Activated B cell treated with CpG ODN at 0.5 μM for 24 hours (primary cell): ENCODE measurements around the gene RAP1GAP2. TPM values are rescaled to one million over a fixed set of nuclear protein-coding genes. Genes with fewer than 3 reads are reported as not detected.

Source experiments
- ATAC-seq: fragments of 200-7000 bp; cut with Tn5 transposase; one replicate; pipeline ENCODE4 v1.10.0; 2021; ENCODE audit warnings: low read depth, mild to moderate bottlenecking, moderate library complexity
- CTCF ChIA-PET: fragments of 350-600 bp; sonication (Branson Sonifier 250); formaldehyde crosslinking; loops from one replicate; lab custom pipeline; 2021; ENCODE audit warnings: antibody characterized with exemption; lab: Charles Lee
- POLR2A ChIA-PET: fragments of 350-600 bp; sonication (Branson Sonifier 250); formaldehyde crosslinking; loops from one replicate; lab custom pipeline; 2021; ENCODE audit warnings: antibody characterized with exemption; lab: Charles Lee
- DNase-seq: peaks from one replicate; pipeline ENCODE4 v3.0.0; 2022
- H3K27ac Mint-ChIP-seq: one replicate; pipeline ENCODE4 v1.8.0; 2020; ENCODE audit warnings: mixed read lengths
- H3K27me3 Mint-ChIP-seq: one replicate; pipeline ENCODE4 v1.8.0; 2021; ENCODE audit warnings: mixed read lengths
- H3K36me3 Mint-ChIP-seq: one replicate; pipeline ENCODE4 v1.8.0; 2021; ENCODE audit warnings: low read depth, mixed read lengths
- H3K4me1 Mint-ChIP-seq: one replicate; pipeline ENCODE4 v1.8.0; 2021; ENCODE audit warnings: mixed read lengths
- H3K4me3 Mint-ChIP-seq: one replicate; pipeline ENCODE4 v1.8.0; 2020; ENCODE audit warnings: mild to moderate bottlenecking, mixed read lengths
- H3K9me3 Mint-ChIP-seq: one replicate; pipeline ENCODE4 v1.8.0; 2020; ENCODE audit warnings: mixed read lengths
- intact Hi-C: fragments of 100-400 bp; cut with micrococcal nuclease; formaldehyde crosslinking; loops from one replicate; pipeline ENCODE4 v1.15.1; 2024
- total RNA-seq: library from RNA; stranded (reverse); gene quantifications from 2 replicates; pipeline ENCODE4 v1.2.3, GENCODE V29; 2022
- TF ChIP-seq, protein P1 (sequence below): fragments of 200-600 bp; IDR thresholded peaks from one replicate; pipeline ENCODE4 v1.8.0; 2022; ENCODE audit warnings: antibody characterized with exemption, mild to moderate bottlenecking

Gene RAP1GAP2
- total RNA-seq, 1 donor from 2014 or later = 2.6 TPM

DNA sequence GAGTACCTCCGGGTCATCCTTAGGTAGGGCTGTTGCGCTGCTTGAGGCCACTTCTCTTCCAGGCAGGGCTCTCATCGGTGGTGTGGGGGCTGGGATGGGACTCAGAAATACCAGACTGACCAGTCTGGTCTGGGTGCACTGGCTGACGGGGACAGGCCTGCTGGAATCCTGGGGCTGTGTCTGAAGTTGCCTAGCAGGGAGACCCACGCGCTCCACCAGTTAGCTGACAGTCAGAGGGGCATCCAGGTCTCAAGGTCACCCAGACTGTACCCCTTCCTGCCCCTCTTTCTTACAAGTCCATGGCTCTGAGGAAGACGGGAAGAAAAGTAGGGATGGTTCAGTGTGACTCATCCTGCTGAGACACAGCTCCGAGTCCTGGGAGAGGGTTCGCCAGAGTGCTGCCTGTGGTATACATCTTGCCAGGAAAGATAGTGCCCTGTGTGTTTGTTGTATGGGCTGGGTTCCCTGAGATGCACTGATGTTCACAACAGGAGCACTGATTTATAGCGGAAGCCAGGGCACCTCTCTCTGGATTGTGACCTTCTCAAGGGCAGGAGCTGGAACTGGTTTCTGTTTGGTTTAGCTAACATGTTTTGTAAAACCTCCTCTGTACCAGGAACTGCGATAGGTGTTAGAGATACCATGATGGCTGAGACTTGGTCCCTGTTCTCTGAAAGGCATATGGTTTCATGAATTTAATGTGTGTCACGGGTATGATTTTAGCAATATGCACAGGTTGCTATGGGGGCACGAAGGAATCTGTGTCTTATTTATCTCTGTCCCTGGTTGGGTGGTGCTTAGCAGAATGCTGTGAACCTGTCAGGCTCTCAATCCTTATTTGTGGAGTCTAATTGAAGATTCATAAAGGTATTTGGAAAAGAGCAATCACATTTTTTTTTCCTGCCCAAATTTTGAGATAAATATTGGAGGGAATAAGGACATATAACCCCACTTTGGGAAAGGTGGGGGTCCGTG lies 169.7 kb downstream of the RAP1GAP2 start:
- H3K27ac Mint-ChIP-seq = no peak overlapping the region
- intact Hi-C loops = no loop called here

DNA sequence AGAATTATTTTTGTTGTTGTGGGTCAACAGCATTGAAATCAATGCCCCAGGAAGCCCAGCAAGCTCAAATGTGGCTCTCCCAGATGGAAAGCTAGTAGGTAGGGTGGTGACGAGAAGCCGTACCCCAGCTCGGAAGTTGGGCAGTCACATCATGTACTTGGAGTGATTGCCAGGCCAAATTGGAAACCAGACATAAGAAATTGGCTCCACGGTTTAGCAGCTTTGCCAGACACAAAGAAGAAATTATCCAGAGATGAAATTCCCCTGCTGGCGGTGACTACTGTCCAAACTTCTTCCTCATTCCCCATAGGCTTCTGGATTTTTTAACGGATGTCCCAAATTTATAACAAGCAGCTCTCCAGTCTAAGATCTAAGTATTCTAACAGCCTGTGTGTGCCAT lies 171.3 kb downstream of the RAP1GAP2 start:
- TF ChIP-seq, protein P1, sequence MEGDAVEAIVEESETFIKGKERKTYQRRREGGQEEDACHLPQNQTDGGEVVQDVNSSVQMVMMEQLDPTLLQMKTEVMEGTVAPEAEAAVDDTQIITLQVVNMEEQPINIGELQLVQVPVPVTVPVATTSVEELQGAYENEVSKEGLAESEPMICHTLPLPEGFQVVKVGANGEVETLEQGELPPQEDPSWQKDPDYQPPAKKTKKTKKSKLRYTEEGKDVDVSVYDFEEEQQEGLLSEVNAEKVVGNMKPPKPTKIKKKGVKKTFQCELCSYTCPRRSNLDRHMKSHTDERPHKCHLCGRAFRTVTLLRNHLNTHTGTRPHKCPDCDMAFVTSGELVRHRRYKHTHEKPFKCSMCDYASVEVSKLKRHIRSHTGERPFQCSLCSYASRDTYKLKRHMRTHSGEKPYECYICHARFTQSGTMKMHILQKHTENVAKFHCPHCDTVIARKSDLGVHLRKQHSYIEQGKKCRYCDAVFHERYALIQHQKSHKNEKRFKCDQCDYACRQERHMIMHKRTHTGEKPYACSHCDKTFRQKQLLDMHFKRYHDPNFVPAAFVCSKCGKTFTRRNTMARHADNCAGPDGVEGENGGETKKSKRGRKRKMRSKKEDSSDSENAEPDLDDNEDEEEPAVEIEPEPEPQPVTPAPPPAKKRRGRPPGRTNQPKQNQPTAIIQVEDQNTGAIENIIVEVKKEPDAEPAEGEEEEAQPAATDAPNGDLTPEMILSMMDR = no peak
- ATAC-seq (no peak), DNase-seq (no peak)
- Mint-ChIP-seq H3K27ac (no peak overlapping the region), H3K9me3 (no peaks in the 10 kb centered on the region), H3K36me3 (peaks cover 32% of the 10 kb centered on the region), H3K4me3 (no peak overlapping the region), H3K27me3 (no peaks in the 10 kb centered on the region), H3K4me1 (no peaks in the 10 kb centered on the region)
- CTCF ChIA-PET = no interaction called here
- intact Hi-C loops = no loop called here
- POLR2A ChIA-PET = no interaction called here

More for the DNA sequence above, 169.7 kb downstream of the RAP1GAP2 start:
- Mint-ChIP-seq H3K36me3 (peaks cover 32% of the 10 kb centered on the region), H3K9me3 (no peaks in the 10 kb centered on the region), H3K4me1 (no peaks in the 10 kb centered on the region), H3K27me3 (no peaks in the 10 kb centered on the region), H3K4me3 (no peak overlapping the region)
- CTCF ChIA-PET = no interaction called here
- POLR2A ChIA-PET = interaction anchor here (0.6 kb wide), 1 partner anchor 38 kb away, joined by 4 read pairs; no protein-coding TSS in a partner anchor
- no peak for ATAC-seq
- TF ChIP-seq, protein P1 = no peak
- DNase-seq = no peak

DNA sequence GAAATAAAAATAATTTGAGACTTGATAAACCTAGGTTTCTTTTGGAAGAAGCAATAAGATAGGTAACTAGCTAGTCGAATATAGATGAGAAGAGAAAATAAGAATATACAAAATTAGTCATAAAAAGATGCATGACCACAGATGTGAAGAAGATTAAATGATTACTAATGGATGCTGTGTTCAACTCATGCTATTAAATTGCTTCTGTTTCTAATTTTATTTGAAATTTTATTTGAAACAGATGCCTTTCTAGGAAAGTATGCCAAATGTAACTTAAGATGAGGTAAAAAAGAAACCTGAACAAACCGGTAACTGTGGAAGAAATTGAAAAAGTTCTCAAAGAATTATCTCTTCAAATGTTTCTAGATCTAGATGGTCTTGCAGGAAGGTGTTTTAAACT lies 175.6 kb downstream of the RAP1GAP2 start:
- CTCF ChIA-PET = no interaction called here
- TF ChIP-seq, protein P1 = no peak
- no peak for DNase-seq
- intact Hi-C loops = no loop called here
- no peaks in the 10 kb centered on the region for H3K9me3 Mint-ChIP-seq
- POLR2A ChIA-PET = interaction anchor here (0.6 kb wide), 1 partner anchor 44 kb away, joined by 9 read pairs; no protein-coding TSS in a partner anchor
- H3K27ac Mint-ChIP-seq = no peak overlapping the region
- no peaks in the 10 kb centered on the region for H3K4me1 Mint-ChIP-seq
- H3K4me3 Mint-ChIP-seq = no peak overlapping the region
- no peak for ATAC-seq
- no peaks in the 10 kb centered on the region for H3K27me3 Mint-ChIP-seq
- peaks cover 19% of the 10 kb centered on the region for H3K36me3 Mint-ChIP-seq

DNA sequence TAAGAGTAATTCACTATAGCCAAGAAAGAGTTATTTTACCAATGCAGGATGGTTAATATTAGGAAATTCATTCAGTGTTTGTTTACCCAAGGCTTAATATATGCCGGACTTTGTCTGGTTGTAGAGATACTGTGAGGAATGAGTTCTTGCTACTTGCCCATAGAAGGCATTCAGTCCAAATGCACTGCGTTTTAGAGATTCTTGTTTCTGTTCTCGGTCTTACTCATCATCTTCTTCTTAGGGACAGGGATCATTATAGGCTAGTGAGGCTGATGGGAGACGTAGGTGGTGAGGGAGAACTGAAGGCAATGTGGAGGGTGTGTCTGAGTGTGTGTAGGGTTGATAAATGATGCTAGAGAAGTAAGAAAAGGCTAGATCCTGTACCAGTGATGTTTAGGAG lies 176.5 kb downstream of the RAP1GAP2 start:
- H3K4me1 Mint-ChIP-seq = no peaks in the 10 kb centered on the region
- CTCF ChIA-PET = no interaction called here
- intact Hi-C loops = no loop called here
- ATAC-seq = no peak
- TF ChIP-seq, protein P1 = no peak
- no peaks in the 10 kb centered on the region for H3K27me3 Mint-ChIP-seq
- POLR2A ChIA-PET = no interaction called here
- H3K27ac Mint-ChIP-seq = no peak overlapping the region
- no peaks in the 10 kb centered on the region for H3K9me3 Mint-ChIP-seq
- no peak overlapping the region for H3K4me3 Mint-ChIP-seq
- H3K36me3 Mint-ChIP-seq = peaks cover 12% of the 10 kb centered on the region
- DNase-seq = no peak

DNA sequence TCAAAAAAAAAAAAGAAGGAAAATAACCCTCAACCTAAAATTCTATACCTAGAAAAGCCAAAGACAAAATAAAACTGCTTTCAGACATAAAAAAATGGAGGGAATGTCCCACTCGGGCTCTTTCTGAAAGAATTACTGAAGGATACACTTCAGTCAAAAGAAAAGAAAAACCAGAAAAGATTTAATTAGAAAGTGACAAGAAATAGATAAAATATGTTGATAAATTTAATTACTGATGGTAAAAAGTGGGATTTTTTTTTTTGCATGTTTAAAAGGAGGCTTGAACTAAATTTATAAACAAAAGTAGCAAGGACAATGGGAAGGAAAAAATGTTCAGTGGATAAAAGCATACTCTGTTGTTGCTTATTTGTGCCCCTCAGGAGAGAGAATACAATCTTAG lies 178.1 kb downstream of the RAP1GAP2 start:
- Mint-ChIP-seq H3K36me3 (peaks cover 6% of the 10 kb centered on the region), H3K4me1 (no peaks in the 10 kb centered on the region), H3K27me3 (no peaks in the 10 kb centered on the region), H3K9me3 (no peaks in the 10 kb centered on the region), H3K27ac (no peak overlapping the region), H3K4me3 (no peak overlapping the region)
- intact Hi-C loops = no loop called here
- ATAC-seq = no peak
- no peak for DNase-seq
- POLR2A ChIA-PET = no interaction called here
- CTCF ChIA-PET = interaction anchor here (1.0 kb wide), 1 partner anchor 38 kb away, joined by 5 read pairs; no protein-coding TSS in a partner anchor
- TF ChIP-seq, protein P1 = no peak
